K562 (cell line): Measurements from ENCODE around the gene SLC27A4. TPM values are rescaled to one million over a fixed set of nuclear protein-coding genes. Genes with fewer than 3 reads are reported as not detected.

Experiments
- CAMTA2 ChIP-seq: fragments of 250-450 bp; sonication (Bioruptor Pico); conservative IDR thresholded peaks from 2 replicates; pipeline ENCODE4 v1.5.1; 2022
- CHD4 ChIP-seq: fragments of 200-600 bp; sonication (generic); IDR thresholded peaks from 3 replicates; pipeline ENCODE4 v1.6.1; 2012; ENCODE audit warnings: low read depth, mild to moderate bottlenecking, mixed read lengths, low read length, inconsistent platforms; ENCODE audit not compliant: insufficient read depth, insufficient replicate concordance, poor library complexity, severe bottlenecking
- KLF16 ChIP-seq: IDR thresholded peaks from 2 replicates; pipeline ENCODE4 v1.6.1; 2016; ENCODE audit warnings: antibody characterized with exemption
- NR2C1 ChIP-seq, 2 experiments: fragments of 450-650 bp; IDR thresholded peaks; 2 replicates each; pipeline ENCODE4 v1.6.1; 2017; ENCODE audit warnings: mild to moderate bottlenecking in 2 of 2, antibody characterized with exemption in 1 of 2, inconsistent platforms in 1 of 2, missing compliant biosample characterization in 1 of 2, missing genetic modification characterization in 1 of 2
- SIRT6 ChIP-seq: IDR thresholded peaks from one replicate; pipeline ENCODE4 v1.6.1; 2012; ENCODE audit warnings: low read depth, mild to moderate bottlenecking, control low read depth, inconsistent platforms, low read length, moderate library complexity
- SMAD1 ChIP-seq: fragments of 150-350 bp; IDR thresholded peaks from 2 replicates; pipeline ENCODE4 v1.6.1; 2014; ENCODE audit warnings: low read length, low read depth; ENCODE audit not compliant: partially characterized antibody
- SPI1 ChIP-seq: IDR thresholded peaks from 2 replicates; pipeline ENCODE4 v1.6.1; 2011; ENCODE audit warnings: low read depth, low read length, control low read depth, borderline replicate concordance
- ZBTB1 ChIP-seq: sonication (generic); formaldehyde crosslinking; IDR thresholded peaks from 2 replicates; pipeline ENCODE4 v1.8.1; 2023; ENCODE audit warnings: missing genetic modification reagents, low read depth, mild to moderate bottlenecking, borderline replicate concordance
- ZNF12 ChIP-seq: sonication (generic); formaldehyde crosslinking; IDR thresholded peaks from 2 replicates; pipeline ENCODE4 v1.4.0; 2020; ENCODE audit warnings: mild to moderate bottlenecking, missing genetic modification reagents
- ZNF121 ChIP-seq: sonication (generic); formaldehyde crosslinking; conservative IDR thresholded peaks from 2 replicates; pipeline ENCODE4 v1.8.0; 2022; ENCODE audit warnings: missing genetic modification reagents
- ZNF232 ChIP-seq: sonication (generic); formaldehyde crosslinking; IDR thresholded peaks from 2 replicates; pipeline ENCODE4 v1.8.0; 2022; ENCODE audit warnings: mild to moderate bottlenecking, missing genetic modification reagents
- ZNF24 ChIP-seq: fragments of 450-650 bp; IDR thresholded peaks from 2 replicates; pipeline ENCODE4 v1.6.1; 2016
- ZNF561 ChIP-seq: fragments of 450-650 bp; formaldehyde crosslinking; conservative IDR thresholded peaks from 2 replicates; pipeline ENCODE4 v1.4.0; 2020; ENCODE audit warnings: mild to moderate bottlenecking, moderate library complexity
- ZNF766 ChIP-seq: fragments of 200-800 bp; sonication (Bioruptor generic); conservative IDR thresholded peaks from 2 replicates; pipeline ENCODE4 v1.6.1; 2016; ENCODE audit warnings: missing genetic modification characterization, missing compliant biosample characterization
- polyA plus RNA-seq, 8 experiments: library from polyadenylated mRNA; depleted of rRNA in 4 of 8; stranded (reverse) in 5 of 8; unstranded in 3 of 8; fragments of >200 nt; fragmentation: Nextera tagmentation in 2 of 8; fragmentation: Illumina TruSeq in 1 of 8; extraction: Ambion mirVana in 2 of 8; extraction: Trizol in 1 of 8; gene quantifications; 2 replicates each; pipeline versions ENCODE4 v1.2.1 to v1.2.3, GENCODE V29; 2011 to 2014; ENCODE audit warnings: inconsistent platforms in 1 of 8, missing spikeins in 1 of 8
- total RNA-seq, 7 experiments: library from RNA; depleted of rRNA in 6 of 7; stranded (reverse); fragments of >200 nt in 6 of 7; fragmentation: Illumina TruSeq in 2 of 7; extraction: Trizol in 2 of 7; gene quantifications; 2 replicates each; pipeline versions ENCODE4 v1.2.1 to v1.2.3, GENCODE V29; 2011 to 2021; ENCODE audit warnings: low replicate concordance in 1 of 7
- TF ChIP-seq, protein P1 (sequence below): fragments of 250-450 bp; sonication (Bioruptor Pico); IDR thresholded peaks from 2 replicates; pipeline ENCODE4 v1.8.0; 2021; ENCODE audit warnings: mild to moderate bottlenecking, moderate library complexity
- TF ChIP-seq, protein P2 (sequence below): fragments of 250-450 bp; sonication (Bioruptor Pico); IDR thresholded peaks from 2 replicates; pipeline ENCODE4 v1.9.0; 2021; ENCODE audit warnings: mild to moderate bottlenecking
- TF ChIP-seq, protein P3 (sequence below): fragments of 450-650 bp; IDR thresholded peaks from 2 replicates; pipeline ENCODE4 v1.6.1; 2018; ENCODE audit not compliant: partially characterized antibody
- TF ChIP-seq, protein P4 (sequence below): fragments of 450-650 bp; IDR thresholded peaks from 2 replicates; pipeline ENCODE4 v1.6.1; 2017; ENCODE audit warnings: antibody characterized with exemption, mild to moderate bottlenecking
- TF ChIP-seq, protein P5 (sequence below): sonication (generic); formaldehyde crosslinking; IDR thresholded peaks from 2 replicates; pipeline ENCODE4 v1.8.0; 2022; ENCODE audit warnings: mild to moderate bottlenecking, missing genetic modification reagents

Gene SLC27A4
- total and polyA plus RNA-seq, 9 of the 15 experiments (the other 6 are each of a cell fraction or from before 2014, with no cell fraction given), result 0.25 to 35.7 (median 14.0) TPM

DNA sequence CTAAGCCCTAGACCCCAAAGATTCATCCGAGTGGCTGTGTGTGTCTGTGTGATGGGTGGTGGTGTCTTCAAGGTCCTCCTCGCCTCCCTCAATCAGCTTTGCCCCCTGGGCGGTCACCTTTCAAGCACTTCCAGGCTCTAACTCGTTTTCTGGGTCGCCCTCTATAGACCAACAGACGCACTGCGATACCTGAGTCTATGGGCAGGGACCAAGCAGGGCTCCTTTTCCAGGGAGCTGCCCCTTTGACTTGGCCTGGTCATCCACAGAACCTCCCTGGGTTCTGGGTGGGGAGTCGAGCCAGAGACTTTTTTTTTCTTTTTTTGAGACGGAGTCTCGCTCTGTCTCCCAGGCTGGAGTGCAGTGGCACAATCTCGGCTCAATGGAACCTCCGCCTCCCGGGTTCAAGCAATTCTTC lies 1.1 kb downstream of the SLC27A4 start (continued):
- TF ChIP-seq ZNF232 (CRISPR knock-in tag) (no peak), NR2C1 (IDR thresholded peaks at IDR 0.05) (no peak), NR2C1 (tag; IDR thresholded peaks at IDR 0.05) (no peak), SPI1 (no peak), ZBTB1 (no peak), ZNF12 (CRISPR knock-in tag) (no peak), CAMTA2 (CRISPR knock-in tag) (no peak), SIRT6 (no peak), ZNF24 (no peak), ZNF766 (CRISPR knock-in tag) (no peak), KLF16 (no peak), SMAD1 (no peak), ZNF561 (no peak), ZNF121 (CRISPR knock-in tag) (no peak), CHD4 (no peak)
- TF ChIP-seq, protein P1, sequence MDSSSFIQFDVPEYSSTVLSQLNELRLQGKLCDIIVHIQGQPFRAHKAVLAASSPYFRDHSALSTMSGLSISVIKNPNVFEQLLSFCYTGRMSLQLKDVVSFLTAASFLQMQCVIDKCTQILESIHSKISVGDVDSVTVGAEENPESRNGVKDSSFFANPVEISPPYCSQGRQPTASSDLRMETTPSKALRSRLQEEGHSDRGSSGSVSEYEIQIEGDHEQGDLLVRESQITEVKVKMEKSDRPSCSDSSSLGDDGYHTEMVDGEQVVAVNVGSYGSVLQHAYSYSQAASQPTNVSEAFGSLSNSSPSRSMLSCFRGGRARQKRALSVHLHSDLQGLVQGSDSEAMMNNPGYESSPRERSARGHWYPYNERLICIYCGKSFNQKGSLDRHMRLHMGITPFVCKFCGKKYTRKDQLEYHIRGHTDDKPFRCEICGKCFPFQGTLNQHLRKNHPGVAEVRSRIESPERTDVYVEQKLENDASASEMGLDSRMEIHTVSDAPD (CRISPR knock-in tag), result no peak
- TF ChIP-seq, protein P2, sequence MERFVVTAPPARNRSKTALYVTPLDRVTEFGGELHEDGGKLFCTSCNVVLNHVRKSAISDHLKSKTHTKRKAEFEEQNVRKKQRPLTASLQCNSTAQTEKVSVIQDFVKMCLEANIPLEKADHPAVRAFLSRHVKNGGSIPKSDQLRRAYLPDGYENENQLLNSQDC, result no peak
- TF ChIP-seq, protein P3, sequence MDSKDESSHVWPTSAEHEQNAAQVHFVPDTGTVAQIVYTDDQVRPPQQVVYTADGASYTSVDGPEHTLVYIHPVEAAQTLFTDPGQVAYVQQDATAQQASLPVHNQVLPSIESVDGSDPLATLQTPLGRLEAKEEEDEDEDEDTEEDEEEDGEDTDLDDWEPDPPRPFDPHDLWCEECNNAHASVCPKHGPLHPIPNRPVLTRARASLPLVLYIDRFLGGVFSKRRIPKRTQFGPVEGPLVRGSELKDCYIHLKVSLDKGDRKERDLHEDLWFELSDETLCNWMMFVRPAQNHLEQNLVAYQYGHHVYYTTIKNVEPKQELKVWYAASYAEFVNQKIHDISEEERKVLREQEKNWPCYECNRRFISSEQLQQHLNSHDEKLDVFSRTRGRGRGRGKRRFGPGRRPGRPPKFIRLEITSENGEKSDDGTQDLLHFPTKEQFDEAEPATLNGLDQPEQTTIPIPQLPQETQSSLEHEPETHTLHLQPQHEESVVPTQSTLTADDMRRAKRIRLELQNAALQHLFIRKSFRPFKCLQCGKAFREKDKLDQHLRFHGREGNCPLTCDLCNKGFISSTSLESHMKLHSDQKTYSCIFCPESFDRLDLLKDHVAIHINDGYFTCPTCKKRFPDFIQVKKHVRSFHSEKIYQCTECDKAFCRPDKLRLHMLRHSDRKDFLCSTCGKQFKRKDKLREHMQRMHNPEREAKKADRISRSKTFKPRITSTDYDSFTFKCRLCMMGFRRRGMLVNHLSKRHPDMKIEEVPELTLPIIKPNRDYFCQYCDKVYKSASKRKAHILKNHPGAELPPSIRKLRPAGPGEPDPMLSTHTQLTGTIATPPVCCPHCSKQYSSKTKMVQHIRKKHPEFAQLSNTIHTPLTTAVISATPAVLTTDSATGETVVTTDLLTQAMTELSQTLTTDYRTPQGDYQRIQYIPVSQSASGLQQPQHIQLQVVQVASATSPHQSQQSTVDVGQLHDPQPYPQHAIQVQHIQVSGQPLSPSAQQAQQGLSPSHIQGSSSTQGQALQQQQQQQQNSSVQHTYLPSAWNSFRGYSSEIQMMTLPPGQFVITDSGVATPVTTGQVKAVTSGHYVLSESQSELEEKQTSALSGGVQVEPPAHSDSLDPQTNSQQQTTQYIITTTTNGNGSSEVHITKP, result no peak
- TF ChIP-seq, protein P4, sequence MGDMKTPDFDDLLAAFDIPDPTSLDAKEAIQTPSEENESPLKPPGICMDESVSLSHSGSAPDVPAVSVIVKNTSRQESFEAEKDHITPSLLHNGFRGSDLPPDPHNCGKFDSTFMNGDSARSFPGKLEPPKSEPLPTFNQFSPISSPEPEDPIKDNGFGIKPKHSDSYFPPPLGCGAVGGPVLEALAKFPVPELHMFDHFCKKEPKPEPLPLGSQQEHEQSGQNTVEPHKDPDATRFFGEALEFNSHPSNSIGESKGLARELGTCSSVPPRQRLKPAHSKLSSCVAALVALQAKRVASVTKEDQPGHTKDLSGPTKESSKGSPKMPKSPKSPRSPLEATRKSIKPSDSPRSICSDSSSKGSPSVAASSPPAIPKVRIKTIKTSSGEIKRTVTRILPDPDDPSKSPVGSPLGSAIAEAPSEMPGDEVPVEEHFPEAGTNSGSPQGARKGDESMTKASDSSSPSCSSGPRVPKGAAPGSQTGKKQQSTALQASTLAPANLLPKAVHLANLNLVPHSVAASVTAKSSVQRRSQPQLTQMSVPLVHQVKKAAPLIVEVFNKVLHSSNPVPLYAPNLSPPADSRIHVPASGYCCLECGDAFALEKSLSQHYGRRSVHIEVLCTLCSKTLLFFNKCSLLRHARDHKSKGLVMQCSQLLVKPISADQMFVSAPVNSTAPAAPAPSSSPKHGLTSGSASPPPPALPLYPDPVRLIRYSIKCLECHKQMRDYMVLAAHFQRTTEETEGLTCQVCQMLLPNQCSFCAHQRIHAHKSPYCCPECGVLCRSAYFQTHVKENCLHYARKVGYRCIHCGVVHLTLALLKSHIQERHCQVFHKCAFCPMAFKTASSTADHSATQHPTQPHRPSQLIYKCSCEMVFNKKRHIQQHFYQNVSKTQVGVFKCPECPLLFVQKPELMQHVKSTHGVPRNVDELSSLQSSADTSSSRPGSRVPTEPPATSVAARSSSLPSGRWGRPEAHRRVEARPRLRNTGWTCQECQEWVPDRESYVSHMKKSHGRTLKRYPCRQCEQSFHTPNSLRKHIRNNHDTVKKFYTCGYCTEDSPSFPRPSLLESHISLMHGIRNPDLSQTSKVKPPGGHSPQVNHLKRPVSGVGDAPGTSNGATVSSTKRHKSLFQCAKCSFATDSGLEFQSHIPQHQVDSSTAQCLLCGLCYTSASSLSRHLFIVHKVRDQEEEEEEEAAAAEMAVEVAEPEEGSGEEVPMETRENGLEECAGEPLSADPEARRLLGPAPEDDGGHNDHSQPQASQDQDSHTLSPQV, result no peak
- TF ChIP-seq, protein P5, sequence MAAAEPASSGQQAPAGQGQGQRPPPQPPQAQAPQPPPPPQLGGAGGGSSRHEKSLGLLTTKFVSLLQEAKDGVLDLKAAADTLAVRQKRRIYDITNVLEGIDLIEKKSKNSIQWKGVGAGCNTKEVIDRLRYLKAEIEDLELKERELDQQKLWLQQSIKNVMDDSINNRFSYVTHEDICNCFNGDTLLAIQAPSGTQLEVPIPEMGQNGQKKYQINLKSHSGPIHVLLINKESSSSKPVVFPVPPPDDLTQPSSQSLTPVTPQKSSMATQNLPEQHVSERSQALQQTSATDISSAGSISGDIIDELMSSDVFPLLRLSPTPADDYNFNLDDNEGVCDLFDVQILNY (CRISPR knock-in tag), result no peak
